Hematopoietic multipotent progenitor cell treated with erythropoietin and hydrocortisone succinate and interleukin-3 and kit ligand, for 17 days (in vitro differentiated cells): ENCODE measurements around the gene POLR1B.
"Not testable (repeated sequence)": the region's sequence is repeated elsewhere in the genome, so short reads cannot be mapped to it uniquely, and the experiment has no call there.

Experiments
- DNase-seq: peaks from one replicate; pipeline ENCODE4 v3.0.0-alpha.2; 2015; ENCODE audit warnings: low spot score

Gene POLR1B

DNA sequence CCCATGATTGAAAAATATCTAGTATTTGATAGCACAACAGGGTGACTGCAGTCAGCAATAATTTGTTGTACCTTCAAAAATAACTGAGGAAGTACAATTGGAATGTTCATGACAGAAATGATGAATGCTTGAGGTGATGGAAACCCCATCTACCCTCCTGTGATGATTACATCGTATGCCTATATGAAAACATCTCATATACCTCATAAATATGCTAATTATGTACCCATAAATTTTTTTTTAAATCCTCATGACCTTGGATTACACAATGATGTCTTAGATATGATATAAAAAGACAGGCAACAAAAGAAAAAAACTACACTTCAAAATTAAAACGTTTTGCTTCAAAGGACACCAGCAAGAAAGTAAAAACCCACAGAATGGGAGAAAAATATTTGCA lies 1.4 kb upstream of the POLR1B start:
- DNase-seq = no peak

DNA sequence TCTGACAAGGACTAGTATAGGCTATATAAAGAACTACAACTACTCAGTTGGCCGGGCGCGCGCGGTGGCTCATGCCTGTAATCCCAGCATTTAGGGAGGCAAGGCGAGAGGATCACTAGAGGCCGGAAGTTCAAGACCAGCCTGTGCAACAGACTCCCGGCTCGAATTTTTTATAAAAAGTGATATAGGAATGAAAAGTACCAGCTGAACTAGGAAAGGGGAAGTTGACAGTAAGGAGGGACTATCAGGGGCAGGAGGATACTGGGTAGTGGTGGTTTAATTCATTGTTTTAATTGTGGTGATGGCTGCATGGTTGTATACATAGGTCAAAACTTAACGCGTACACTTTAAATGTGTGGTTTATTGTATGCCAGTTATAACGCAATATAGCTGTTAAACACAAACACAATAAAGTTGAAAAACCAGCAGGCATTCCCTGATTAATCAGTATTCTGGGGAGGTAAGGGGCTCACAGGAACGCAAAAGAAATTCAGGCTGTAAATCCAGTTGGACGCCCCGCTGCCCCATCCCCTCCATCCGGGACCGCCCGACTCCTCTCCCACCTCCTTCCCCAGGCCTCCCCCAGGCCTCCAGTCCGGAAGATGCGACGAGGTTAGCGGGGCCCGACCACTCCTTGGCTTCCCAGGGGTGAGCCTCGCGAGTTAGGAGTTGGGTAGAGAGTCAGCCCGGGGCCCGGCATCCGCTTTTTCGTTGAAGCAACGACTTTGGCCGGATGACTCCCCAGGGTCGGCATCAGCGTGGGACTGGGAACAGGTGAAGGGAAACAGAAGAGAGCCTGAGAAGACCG lies 746 bp upstream of the POLR1B start:
- DNase-seq = no peak

DNA sequence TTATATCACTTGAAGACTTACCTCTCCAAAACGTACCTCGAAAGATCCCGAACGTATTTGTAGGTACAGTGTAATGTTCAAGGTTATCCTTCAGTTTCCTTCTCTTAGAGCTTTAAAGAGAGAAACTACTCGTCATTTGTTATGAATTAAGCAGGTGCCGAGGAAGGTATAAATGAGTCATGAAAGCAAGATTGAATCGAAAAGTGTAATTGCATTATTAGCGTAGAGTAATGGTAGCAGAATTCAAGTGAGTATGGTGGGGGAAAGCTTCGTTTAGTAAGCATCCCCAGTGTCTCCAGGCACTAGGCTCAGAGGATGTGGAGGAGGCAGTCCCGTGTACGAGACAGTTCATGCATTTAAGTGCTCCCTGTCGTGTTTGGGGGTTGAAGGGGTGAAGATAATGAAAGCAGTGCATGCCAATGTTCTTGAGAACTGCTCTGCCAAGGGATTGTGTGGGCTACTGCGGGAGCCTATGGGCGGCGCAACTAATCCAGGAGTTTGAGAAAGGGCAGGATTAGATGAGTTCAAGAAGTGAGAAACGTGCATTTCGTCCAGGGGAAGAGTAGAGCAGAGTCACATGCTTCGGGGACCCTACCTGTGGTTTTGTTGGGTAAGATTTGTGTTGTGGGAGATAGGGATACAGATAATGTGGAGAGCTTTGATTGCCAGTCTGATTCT lies 858 bp downstream of the POLR1B start:
- DNase-seq = no peak

DNA sequence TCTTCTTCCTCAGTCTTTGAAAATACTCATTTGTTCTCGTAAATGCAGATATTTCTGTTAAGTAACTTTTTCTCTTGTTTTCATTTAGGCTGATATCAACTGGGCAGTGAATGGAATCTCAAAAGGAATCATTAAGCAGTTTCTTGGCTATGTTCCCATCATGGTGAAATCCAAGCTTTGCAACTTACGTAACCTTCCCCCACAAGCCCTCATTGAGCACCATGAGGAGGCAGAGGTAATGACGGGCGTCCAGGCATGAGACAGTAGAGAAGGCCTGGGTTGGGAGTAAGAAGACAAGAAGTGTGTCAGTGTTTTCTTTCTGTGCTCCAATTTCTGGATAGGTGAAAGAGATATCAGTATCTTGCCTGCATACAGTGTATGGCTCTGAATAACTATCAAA lies 5.1 kb downstream of the POLR1B start:
- no peak for DNase-seq

DNA sequence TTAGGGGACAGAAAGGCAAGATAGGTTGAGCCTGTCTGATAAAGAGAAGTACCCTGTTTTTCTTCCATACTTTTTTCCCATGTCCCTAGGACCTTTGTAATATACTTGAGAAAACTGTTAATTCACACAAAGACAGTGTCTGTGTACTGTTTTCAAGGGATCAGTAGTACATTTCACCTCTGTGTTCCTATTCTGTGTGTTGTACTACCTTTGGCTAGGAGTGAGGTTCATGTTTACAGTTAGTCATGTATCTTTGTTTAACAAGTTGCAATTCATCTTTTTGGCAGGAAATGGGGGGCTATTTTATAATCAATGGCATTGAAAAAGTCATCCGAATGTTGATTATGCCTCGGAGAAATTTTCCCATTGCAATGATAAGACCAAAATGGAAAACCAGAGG lies 6.7 kb downstream of the POLR1B start:
- no peak for DNase-seq

DNA sequence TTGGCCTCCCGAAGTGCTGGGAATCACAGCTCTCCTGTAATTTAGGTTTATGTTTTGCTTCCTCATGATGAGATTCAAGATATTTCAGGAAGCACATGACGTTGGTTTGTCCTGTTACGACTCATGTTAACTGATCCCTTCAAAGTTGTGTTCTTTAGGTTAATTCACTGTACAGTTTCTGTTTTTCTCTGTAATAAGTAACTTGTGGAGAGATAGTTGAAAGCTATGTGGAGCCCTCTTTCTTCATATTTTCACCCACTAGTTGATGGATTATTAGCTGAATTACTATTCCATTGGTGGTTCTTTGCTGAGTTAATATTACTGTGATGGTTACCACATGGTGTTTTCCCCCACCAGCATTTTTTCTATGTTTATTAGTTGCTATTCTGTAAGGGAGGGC lies 23.8 kb downstream of the POLR1B start:
- DNase-seq = no peak

DNA sequence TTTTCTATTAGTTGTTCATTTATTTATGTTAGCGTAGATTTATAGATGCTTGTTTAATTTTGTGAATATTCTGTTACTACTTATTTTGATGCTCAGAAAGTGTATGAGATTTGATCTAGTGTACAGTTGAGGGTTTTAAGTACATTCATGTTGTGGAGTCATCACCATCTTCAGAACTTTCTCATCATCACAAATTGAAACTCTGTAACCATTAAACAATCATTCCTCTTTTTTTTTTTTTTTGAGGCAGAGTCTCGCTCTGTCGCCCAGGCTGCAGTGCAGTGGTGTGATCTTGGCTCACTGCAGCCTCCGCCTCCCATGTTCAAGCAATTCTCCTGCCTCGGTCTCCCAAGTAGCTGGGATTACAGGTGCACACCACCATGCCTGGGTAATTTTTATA lies 24.2 kb downstream of the POLR1B start:
- DNase-seq = not testable (repeated sequence)

DNA sequence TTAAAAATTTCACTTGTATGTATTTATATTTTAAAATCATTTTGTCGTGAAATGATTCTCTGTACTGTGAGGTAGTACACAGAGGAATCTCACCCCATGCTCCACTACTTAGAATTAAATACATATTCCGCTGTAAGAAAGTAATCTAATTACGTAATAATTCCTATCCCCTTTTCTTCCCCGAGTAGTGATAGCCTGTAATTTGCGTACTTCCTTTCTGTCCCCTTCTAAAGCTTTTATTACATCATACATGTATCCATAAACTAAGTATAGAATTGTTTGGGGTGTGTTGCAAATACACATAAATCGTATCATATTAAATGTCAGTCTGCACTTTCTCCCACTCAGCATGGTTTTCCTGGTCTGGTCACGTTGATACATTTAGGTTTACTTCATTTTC lies 29.7 kb downstream of the POLR1B start:
- DNase-seq = no peak

DNA sequence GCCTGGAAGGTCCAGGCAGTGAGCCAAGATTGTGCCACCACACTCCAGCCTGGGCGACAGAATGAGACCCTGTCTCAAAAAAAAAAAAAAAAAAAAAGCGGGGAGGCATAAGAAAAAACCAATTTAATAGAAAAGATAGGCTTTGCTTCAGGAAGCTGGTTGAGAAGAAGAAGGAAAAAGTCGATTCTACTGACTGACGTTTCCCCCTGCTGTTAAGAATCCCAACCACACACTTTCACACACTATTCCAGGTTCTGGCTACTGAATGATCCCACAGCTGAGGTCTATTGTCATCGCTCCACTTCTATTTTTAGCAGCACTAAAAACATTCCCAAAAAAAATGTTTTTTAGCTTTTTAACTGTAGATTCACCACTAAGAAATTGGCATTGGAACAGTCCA lies 35.5 kb downstream of the POLR1B start:
- no peak for DNase-seq

DNA sequence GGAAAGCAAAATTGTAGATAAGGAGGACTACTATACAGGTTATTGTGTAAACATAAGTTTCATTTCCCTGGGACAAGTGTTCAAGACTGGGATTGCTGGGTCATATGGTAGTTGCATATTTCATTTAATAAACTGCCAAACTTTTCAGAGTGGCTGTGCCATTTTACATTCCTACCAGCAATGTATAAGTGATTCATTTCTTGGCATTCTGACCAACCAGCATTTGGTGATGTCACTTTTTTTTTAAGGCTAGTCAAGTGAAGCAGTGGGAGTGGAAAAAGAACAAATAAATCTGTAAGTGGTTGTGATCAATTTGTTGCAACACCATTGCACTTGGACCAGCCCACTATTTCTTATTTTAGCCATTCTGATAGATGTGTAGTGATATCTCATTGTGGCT lies 37.0 kb downstream of the POLR1B start:
- DNase-seq = no peak

DNA sequence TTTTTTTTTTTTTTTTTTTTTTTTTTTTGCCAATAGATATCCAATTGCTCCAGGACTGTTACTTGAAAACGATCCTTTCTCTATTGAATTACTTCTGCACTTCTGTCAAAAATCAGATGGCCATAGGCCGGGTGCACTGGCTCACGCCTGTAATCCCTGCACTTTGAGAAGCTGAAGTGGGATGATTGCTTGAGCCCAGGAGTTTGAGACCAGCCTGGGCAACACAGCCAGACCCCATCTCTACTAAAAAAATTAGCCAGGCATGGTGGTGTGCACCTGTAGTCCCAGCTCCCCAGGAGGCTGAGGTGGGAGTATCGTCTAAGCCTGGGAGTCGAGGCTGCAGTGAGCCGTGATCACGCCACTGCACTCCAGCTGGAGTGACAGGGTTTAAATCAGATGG lies 37.8 kb downstream of the POLR1B start:
- no peak for DNase-seq

DNA sequence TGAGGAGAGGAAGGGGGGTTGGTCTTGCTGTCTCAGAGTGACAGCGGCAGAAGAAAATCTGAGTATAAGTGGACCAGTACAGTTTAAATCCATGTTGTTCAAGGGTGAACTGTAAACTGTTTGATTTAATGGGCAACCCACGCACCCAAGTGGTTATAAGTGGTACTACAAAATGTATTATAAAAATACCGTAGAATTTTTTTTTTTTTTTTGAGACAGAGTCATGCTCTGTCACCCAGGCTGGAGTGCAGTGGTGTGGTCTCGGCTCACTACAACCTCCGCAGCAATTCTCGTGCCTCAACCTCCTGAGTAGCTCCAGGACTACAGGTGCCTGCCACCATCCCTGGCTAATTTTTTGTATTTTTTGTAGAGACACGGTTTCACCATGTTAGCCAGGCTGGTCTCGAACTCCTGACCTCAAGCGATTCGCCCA lies 40.1 kb downstream of the POLR1B start:
- peak; percentile 85 for DNase-seq

DNA sequence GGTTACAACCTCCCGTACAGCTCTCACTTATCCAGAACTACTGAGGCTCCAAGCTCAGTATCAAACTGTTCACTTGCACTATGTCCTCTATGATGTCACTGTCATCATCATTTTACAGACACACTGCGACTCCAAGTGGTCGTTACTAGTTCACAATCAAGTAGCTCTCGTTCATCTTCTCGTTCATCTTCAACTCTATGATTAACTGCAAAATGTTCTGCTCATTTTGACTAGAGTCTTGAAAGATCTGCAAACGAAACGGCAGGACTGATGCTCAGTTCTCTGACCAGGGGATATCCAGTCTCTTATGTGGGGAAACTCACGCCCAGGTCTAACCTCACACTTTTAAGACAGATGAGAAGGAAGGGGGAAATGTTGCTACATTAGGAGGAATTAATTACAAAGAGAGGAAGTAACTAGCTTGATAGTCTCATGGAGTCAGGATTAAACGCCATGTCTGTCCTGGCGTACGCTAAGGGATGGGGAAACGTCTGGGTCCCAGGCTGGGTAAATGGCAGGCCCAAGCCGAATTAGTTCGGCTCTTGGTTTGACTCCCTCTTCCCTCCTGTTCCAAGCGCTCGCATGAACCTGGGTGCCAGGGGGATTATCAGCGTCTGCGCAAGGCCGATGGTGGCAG lies 41.4 kb downstream of the POLR1B start:
- DNase-seq = peak; percentile 43

DNA sequence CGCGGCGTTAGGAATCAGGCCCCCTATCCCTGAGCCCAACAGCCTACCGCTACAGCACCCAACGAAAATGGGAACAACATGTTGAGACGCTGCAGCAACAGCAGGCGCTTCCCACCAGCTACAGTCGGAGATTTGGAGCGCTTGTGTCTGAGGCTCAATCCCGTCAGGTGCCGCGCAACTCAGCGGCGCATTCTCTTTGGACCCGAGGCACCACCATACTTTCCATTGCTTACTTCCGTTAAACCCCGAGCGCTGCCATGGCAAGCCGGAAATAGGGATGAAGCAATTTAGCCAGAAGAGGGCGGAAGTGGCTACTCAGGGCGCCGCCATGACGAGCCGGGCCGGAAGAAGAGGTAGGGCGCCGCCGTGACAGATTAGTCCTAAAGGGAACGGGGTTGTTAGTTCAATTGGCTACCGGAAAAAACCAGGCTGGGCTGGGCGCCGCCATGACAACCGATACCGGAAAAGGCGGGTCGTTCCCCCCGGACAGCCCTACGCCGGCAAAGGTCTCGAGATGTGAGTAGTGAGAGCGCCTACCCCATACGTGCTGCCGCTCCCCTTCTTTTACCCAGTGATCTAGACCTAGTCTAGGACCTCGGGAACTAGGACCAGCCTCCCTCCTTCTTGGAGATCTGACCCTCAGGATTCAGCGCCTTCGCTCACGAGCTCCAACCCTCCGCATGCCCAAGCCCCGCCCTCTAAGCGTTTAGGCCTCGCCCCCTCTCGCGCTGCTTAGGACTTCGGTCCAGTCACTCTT lies 42.0 kb downstream of the POLR1B start, which contains the start of gene CHCHD5:
TSS of gene CHCHD5 (plus strand) at position 476 of the 757 bp plus-strand sequence. CDS start at position 515, 39 bp downstream.
- DNase-seq = peak; percentile 94

DNA sequence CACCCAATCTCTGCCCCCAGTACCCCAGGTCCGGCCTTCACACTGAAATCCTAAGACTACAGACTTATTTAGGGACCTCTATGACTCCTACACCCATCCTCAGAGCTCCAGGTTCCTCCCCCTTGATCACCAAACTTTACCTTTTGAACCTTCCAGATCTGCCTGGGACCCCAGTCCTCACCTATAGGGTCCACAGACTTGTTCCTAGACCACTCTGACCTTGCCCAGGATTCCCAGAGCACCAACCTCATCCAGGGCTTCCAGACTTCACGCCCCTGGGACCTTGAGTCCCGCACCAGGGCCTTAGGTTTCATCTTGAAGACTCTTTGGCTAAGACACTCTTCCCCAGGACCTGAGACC lies 42.6 kb downstream of the POLR1B start:
- no peak for DNase-seq

DNA sequence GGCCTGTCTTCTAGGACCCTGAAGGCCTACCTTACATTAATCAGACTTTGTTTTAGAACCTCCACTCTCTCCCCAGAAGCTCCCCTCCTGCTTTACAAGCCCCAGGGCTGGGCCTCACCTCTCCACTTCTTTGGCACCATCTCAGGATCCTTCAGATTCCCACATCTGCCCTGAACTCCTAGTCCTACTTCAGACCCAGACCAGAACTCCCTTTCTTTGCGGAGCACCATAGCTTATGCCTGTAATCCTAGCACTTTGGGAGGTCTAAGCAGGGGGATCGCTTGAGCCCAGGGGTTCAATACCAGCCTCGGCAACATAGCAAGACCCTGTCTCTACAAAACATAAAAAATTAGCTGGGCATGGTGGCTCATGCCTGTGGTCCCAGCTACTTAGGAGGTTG lies 43.1 kb downstream of the POLR1B start:
- DNase-seq = no peak

DNA sequence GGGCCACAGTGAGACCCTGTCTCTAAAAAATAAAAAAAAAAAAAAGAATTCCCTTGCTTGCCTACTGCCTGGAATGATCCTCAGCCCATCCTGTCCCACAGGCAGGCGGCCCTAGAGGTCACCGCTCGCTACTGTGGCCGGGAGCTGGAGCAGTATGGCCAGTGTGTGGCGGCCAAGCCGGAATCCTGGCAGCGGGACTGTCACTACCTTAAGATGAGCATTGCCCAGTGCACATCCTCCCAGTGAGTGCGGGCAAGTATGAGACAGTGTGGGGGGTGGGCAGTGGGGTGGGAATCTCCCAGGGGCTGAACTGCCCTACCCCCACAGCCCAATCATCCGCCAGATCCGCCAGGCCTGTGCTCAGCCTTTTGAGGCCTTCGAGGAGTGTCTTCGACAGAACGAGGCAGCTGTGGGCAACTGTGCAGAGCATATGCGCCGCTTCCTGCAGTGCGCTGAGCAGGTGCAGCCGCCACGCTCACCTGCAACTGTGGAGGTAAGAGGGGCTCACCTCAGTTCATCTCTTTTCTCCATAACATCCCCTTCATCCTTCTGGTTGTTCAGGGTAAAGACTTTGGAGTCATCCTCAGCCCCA lies 43.7 kb downstream of the POLR1B start:
- DNase-seq = no peak

DNA sequence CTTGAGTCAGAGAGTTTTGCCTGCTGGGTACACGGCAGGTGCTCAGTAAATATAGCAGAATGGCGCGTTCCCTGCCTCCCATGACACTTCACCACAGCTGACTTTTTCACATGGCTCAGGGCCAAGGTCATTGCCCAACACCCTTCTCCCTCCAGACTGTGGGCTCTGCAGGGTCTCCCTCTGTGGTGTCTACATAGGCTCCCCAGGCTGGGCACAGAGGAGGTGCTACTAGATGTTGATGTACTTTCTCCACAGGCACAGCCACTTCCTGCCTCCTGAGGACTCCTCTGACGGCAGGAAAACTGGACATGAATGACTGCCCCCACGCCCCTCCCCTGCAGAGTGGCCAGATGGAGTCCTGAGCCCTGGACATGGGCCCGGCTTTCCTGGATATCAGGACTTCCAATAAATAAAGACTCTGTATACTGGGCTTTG lies 46.4 kb downstream of the POLR1B start:
- DNase-seq = no peak

DNA sequence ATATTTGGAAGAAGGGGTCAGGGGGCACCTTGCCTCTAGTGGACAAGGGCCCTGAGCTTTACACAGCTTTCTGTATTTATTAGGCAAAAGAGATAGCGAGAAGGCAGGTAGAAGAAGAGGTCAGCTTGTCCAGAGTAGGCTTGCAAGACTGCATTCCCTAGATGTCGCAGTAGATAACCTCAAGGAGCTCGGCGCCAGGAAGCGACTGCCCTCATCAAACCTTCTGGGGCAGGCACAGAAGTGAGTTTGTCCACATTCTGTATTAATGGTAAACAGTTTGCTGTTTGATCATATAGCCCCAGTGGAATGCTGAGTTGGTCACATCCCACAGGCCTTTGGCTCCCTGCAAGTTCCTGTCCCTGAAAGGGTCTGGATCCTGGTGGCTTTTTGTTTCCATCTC lies 49.1 kb downstream of the POLR1B start:
- no peak for DNase-seq

DNA sequence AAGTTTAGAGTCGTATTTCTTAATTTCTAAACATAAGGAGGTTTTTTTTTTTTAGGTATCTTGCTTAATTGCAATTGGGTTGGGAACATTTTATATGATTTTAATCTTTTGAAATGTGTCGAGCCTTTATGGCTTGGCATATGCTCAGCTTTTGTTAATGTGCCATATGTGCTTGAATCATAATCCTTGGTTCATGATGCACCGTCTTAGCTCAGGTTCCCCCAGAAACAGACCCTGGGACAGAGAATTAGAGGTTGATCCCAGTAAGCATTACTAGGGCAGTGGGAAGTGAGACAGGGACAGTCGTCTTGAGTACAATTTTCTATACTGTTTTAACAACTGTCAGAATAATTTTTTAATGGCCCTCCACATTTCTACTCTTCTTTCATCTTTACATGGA lies 51.5 kb downstream of the POLR1B start:
- no peak for DNase-seq

DNA sequence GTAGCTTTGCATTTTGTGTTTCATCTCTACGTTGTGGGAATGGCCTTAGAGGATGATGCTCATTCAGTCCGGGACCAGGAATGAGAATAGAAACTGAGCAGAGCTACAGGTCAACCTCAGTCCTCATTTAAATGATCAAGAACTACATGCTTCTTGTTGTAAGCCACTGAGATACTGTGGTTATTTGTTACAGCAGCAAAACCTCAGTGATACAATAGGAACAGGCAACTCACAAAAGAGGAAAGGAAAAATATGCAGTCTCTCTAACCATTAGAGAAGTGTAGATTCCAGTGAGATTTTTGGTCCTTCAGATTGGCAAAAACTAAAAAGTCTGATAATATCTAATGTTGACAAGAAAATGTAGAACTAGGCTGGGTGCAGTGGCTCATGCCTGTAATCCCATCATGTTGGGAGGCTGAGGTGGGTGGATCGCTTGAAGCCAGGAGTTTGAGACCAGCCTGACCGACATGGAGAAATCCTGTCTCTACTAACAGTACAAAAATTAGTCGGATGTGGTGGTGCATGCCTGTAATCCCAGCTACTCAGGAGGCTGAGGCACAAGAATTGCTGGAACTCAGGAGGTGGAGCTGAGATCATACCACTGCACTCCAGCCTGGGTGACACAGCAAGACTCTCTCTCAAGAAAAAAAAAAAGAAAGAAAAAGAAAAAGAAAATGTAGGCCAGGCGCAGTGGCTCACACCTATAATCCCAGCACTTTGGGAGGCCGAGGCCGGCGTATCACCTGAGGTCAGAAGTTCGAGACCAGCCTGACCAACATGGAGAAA lies 55.5 kb downstream of the POLR1B start:
- DNase-seq = no peak
